GM12872 (cell line): ENCODE data around the gene STRN3.

Experiments used
- TF ChIP-seq, protein P1 (sequence below): IDR thresholded peaks from 3 replicates; pipeline ENCODE4 v1.5.1; 2011; ENCODE audit warnings: low read depth, mild to moderate bottlenecking, low read length, moderate library complexity; ENCODE audit not compliant: insufficient read depth

STRN3 gene

DNA sequence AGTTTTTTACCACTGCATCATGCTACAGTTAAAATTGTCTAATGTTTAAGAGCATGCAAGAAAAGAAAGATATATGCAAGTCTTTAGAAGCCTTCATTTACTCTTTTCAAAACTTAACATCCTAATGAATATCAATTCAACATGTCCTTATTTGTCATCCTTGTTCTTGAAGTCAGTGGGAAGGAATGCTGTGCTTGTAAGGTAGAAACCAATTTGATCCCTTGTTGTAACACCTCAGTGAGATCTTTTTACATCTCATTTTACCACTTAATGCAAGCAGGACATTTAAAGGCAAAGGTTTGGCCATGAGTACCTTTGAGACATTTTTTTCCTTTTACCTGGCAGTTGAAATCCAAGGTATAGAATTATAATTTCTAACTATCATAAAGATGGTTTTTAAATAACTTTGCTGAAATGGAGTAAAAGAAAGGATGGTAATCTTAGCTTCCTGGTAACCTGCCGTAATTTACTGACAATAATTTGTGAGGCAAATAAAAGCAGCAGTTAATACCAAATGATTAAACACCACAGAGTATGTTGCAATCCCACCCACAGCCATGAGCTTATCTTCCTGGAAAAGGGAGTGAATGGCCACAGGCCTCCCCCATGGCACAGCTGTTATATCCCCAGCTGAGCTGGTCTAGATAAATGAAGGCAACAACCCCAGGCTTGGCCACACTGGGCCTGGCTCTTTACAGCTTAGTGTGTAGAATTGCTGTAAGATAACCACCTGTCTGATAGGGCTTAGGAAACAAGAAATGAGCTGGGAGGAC is 33.2 kb upstream of the STRN3 start:
- TF ChIP-seq, protein P1, sequence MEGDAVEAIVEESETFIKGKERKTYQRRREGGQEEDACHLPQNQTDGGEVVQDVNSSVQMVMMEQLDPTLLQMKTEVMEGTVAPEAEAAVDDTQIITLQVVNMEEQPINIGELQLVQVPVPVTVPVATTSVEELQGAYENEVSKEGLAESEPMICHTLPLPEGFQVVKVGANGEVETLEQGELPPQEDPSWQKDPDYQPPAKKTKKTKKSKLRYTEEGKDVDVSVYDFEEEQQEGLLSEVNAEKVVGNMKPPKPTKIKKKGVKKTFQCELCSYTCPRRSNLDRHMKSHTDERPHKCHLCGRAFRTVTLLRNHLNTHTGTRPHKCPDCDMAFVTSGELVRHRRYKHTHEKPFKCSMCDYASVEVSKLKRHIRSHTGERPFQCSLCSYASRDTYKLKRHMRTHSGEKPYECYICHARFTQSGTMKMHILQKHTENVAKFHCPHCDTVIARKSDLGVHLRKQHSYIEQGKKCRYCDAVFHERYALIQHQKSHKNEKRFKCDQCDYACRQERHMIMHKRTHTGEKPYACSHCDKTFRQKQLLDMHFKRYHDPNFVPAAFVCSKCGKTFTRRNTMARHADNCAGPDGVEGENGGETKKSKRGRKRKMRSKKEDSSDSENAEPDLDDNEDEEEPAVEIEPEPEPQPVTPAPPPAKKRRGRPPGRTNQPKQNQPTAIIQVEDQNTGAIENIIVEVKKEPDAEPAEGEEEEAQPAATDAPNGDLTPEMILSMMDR: no peak

DNA sequence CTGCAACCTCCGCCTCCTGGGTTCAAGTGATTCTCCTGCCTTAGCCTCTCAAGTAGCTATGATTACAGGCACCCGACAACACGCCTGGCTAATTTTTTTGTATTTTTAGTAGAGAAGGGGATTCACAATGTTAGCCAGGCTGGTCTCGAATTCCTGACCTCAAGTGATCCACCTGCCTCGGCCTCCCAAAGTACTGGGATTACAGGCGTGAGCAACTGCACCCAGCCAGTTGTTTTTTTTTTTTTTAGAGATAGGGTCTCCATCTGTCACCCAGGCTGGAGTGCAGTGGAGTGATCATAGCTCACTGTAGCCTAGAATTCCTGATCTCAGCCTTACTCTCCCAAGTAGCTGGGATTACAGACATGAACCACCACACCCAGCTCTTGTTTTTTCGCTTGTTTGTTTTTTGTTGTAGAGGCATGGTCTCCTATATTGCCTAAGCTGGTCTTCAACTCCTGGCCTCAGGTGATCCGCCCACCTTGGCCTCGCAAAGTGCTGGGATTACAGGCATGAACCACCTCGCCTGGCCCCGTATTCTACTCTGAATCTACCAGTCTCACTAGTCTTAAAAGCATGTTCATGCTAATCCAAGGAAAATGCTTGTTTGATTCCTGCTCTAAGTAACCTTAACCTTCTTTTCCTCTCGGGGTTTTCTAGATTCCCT is 31.7 kb upstream of the STRN3 start:
- TF ChIP-seq, protein P1: no peak

DNA sequence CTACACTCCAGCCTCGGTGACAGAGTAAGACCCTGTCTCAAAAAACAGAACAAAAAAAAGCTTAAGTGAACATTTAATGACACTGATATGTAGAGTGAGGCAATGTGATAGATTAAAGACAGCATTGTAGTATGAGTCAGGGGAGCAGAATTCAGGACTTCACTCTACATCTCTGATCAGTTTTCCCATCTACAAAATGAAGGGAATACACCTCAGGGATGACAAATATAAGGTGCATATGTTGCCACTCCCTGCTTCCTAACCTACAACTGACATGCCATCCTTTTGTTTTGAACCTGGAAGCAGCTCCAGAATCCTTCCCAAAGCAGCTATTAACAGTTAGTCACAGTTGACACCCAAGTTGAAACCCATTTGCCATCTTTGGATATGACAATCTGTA is 30.9 kb upstream of the STRN3 start:
- TF ChIP-seq, protein P1: no peak

DNA sequence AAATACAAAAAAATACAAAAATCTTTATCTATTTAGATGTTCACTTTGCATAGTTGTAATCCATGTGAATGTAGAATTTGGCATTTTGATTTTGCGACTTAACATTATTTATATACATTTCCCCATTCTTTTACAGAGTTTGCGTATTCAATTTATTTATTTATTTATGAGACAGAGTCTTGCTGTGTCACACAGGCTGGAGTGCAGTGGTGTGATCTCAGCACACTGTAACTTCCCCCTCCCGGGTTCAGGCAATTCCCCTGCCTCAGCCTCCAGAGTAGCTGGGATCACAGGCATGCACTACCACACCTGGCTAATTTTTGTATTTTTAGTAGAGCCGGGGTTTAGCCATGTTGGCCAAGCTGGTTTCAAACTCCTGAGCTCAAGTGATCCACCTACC is 25.3 kb upstream of the STRN3 start:
- TF ChIP-seq, protein P1: no peak

DNA sequence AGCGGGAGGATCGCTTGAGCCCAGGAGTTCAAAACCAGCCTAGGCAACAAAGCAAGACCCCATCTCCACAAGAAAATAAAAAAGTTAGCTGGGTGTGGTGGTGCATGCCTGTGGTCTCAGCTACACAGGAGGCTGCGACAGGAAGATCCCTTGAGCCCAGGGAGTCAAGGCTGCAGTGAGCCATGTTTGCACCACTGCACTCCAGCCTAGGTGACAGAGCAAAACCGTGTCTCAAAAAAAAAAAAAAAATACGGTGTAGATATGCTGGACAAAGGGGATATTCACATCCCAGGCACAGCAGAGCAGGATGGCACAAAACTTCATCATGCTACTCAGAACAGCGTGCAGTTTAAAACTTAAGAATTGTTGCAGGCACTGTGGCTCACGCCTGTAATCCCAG is 24.8 kb upstream of the STRN3 start:
- TF ChIP-seq, protein P1: no peak

DNA sequence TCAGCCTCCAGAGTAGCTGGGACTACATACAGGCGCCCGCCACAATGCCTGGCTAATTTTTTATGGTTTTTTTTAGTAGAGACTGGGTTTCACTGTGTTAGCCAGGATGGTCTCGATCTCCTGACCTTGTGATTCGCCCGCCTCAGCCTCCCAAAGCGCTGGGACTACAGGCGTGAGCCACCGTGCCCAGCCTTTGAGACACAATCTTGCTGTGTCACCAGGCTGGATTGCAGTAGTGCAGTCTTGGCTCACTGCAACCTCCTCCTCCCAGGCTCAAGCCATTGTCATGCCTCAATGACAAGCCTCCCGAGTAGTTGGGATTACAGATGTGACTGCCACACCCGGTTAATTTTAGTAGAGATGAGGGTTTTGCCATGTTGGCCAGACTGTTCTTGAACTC is 21.3 kb upstream of the STRN3 start:
- TF ChIP-seq, protein P1: no peak

DNA sequence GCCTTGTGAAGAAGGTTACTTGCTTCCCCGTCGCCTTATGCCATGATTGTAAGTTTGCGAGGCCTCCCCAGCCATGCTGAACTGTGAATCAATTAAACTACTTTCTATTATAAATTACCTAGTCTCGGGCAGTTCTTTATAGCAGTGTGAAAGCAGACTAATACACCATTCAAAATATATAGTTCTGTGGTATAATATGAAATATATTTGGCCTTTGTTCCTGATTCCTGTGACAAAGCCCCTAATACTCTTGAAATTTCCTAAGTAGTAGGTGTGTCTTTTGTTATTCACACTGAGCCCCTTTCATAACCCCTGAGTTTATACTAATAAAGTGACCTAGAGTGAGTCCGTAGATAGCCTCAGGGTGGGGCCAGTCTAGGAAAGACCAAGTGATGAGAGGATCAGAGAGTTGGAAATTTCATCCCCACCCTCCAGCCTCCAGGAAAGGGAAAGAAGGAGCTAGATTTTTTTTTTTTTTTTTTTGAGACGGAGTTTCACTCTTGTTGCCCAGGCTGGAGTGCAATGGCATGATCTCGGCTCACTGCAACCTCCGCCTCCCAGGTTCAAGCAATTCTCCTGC is 19.4 kb upstream of the STRN3 start:
- TF ChIP-seq, protein P1: no peak
